Measurements from ENCODE around the gene GFI1.
A peak's percentile ranks its signal among the peaks of the same experiment; 100 is the strongest.

GFI1 gene

DNA sequence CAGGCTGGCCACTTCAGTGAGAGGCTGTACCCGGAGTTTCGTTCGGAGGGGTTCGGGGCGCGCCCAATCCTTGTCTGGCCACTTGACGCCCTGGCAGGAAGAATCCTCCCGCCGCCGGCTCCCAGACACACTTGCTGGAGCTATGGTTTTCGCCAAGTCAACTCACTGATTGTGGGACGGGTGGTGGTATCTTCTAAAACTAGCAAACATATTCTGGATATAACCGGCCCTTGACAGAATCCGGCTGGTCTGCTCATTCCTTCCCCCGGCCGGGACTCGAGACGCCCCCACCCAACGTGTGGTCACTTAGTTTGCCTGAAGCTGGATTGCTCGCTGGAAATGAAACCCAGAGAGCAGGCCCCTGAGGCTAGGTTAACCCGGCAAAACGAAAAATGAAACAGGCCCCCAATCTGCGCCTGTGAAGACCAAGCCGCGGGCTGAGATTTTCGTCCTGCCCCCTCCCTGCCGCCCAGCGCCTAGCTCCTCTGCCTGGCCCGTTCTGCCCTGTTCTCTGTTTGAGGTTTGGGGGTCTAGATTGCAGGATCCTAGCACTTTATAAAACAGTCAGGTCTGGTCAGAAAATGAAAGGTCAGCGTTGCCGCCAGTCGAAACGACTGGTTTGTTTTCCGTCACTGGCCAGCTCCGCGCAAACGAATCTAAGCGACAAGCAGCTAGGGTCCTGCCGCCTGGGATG is 4.6 kb downstream of the GFI1 start:
- no peak for ATAC-seq
- H3K9me3 Mint-ChIP-seq: peaks cover 2% of the 10 kb centered on the region
- peaks cover 49% of the 10 kb centered on the region for H3K4me1 Mint-ChIP-seq
- peaks cover 46% of the 10 kb centered on the region for H3K27me3 Mint-ChIP-seq
- peak overlapping the region; percentile 92 for H3K27ac Mint-ChIP-seq
- peak overlapping the region; percentile 89 for H3K4me3 Mint-ChIP-seq
- H3K36me3 Mint-ChIP-seq: peaks cover 48% of the 10 kb centered on the region

DNA sequence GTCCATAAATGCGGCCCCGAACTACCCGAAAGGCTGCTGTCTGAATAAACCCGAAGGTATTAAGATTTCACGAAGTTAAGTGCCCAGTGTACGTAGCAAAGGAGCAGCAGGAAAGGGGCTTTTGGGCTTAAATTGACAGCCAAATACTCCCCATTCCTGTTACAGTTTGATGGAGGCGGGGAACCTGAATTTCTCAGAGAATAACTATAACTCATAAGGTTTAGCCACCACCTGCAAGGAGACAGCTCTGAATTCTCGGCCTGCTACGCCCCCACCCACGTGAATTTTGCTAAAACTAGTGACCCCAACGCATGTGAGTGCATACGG is 5.2 kb downstream of the GFI1 start:
- H3K27ac Mint-ChIP-seq: no peak overlapping the region
- no peak for ATAC-seq

DNA sequence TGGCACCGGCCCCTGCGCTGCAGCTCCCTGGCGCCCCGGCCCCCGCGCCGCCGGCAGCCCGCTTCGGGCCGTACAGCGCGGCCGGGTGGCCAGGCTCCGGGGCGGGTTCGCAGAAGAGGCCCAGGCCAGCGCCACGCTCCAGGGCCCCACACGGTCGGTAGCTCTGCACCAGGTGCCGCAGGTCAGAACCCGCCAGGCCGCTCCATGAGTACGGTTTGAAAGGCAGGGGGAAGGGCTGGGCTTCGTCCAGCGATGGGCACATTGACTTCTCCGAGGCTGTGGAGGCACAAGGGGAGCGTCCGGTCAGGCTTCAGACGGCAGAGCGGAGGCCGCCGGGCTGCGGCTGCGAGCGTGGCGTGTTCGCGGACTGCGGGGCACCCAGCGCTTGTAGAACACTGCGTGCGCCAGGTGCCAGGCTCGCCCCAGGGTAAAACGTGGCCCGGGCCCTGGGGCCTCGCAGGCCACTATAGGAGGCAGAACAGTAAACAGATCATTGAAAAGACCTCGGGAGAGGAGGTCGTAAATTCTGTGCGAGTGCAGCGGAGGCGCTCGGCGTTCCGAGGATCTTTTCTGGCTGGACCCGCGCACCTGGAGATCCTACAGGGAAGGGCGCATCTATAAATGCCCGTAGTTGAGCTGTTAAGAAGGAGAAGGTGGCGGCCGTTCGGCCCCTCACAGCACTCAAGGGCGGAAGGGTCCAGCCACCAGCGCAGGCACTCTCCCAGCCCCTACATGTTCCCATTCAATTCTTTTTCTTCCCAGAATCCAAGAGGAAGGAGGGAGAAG is 5.7 kb downstream of the GFI1 start:
- Mint-ChIP-seq H3K9me3 (peaks cover 2% of the 10 kb centered on the region), H3K36me3 (peaks cover 57% of the 10 kb centered on the region), H3K27ac (no peak overlapping the region), H3K4me3 (no peak overlapping the region), H3K4me1 (peaks cover 54% of the 10 kb centered on the region), H3K27me3 (peaks cover 42% of the 10 kb centered on the region)
- no peak for ATAC-seq

More for the DNA sequence above, 5.2 kb downstream of the GFI1 start:
- Mint-ChIP-seq H3K27me3 (peaks cover 46% of the 10 kb centered on the region), H3K4me1 (peaks cover 53% of the 10 kb centered on the region), H3K4me3 (no peak overlapping the region), H3K36me3 (peaks cover 52% of the 10 kb centered on the region), H3K9me3 (peaks cover 2% of the 10 kb centered on the region)

DNA sequence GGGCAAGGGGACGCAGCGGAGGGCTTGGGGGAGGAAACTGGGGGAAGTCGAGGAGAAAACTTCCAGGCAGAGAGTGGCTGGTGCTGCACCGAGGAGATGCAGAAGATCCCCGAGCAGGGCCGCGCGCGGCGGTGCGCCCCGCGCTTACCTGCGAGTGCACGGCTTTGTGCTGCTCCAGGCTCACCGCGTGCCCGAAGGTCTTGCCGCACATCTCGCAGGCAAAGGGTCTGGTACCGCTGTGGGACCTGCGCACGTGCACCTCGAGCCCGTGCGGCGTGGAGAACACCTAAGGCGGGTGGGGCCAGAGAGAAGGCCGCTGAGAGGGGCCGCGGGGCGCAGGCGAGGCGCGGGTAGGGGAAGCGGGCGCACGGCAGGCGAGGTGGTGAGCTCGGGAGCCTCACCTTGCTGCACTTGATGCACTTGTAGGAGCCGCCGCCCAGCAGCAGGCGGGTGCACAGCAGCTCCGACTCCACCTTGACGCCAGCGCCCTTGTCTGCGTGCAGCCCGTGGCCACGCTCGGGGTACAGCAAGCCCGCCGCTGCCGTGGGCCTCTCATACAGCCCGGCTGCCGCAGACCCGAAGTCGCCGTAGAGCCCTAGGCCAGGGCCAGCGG is 6.4 kb downstream of the GFI1 start:
- H3K27me3 Mint-ChIP-seq: peaks cover 38% of the 10 kb centered on the region
- no peak overlapping the region for H3K27ac Mint-ChIP-seq
- no peak for ATAC-seq
- peaks cover 2% of the 10 kb centered on the region for H3K9me3 Mint-ChIP-seq
- peaks cover 57% of the 10 kb centered on the region for H3K4me1 Mint-ChIP-seq
- H3K4me3 Mint-ChIP-seq: no peak overlapping the region
- peaks cover 62% of the 10 kb centered on the region for H3K36me3 Mint-ChIP-seq

DNA sequence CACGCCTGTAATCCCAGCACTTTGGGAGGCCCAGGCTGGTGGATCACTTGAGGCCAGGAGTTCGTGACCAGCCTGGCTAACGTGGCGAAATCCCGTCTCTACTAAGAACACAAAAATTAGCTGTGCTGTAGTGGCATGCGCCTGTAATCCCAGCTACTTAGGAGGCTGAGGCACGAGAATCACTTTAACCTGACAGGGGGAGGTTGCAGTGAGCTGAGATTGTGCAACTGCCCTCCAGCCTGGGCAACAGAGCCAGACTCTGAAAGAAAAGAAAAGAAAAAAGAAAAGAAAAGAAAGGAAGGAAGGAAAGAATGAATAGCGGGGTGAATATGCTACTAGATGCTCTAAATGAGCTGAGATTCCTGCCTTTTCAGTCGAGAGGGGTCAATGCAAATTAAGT is 7.1 kb downstream of the GFI1 start:
- no peak for ATAC-seq
- Mint-ChIP-seq H3K36me3 (peaks cover 64% of the 10 kb centered on the region), H3K27me3 (peaks cover 36% of the 10 kb centered on the region), H3K4me3 (peak overlapping the region; percentile 34), H3K4me1 (peaks cover 58% of the 10 kb centered on the region), H3K27ac (no peak overlapping the region), H3K9me3 (peaks cover 2% of the 10 kb centered on the region)

DNA sequence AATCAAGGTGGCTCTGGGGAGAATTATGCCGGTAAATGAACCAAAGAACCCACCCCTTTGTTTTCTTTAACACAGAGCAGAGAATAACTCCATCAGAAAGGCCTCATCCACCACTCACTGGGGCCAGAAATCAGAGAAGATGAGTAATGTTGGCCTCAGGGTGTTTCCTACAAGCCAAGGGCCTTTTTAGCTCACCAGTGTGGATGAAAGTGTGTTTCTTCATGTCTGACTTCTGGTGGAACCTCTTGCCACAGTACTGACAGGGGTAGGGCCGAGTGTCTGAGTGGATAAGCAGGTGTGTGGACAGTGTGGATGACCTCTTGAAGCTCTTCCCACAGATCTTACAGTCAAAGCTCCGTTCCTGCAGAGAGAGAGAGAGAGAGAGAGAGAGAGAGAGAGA is 8.3 kb downstream of the GFI1 start:
- no peak for ATAC-seq
- no peak overlapping the region for H3K4me3 Mint-ChIP-seq
- peaks cover 56% of the 10 kb centered on the region for H3K36me3 Mint-ChIP-seq
- peaks cover 56% of the 10 kb centered on the region for H3K4me1 Mint-ChIP-seq
- peaks cover 2% of the 10 kb centered on the region for H3K9me3 Mint-ChIP-seq
- peaks cover 24% of the 10 kb centered on the region for H3K27me3 Mint-ChIP-seq
- H3K27ac Mint-ChIP-seq: no peak overlapping the region

DNA sequence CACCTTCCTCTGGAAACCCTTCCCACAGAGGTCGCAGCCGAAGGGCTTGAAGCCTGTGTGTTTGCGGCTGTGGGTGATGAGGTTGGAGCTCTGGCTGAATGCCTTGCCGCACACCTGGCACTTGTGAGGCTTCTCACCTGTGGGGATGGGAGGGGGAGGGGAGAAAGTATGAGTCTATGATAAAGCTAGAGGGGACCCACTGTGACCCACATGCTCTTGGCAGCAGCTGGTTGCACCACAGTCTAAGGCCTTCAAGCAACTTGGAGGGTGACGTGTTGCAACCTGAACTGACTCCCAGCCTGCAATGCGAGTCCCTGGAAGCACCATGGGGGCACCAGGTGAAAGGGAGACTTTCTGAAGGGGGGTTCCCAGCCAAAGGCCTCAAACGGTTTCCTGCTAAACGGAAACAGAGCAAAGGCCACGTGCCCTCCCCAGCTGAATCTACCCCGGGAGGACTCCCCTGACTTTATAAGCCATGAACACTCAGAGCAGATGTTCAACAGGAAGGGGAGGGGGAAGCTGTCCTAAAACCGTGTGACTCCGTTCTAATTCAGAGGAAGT is 10.6 kb downstream of the GFI1 start:
- no peak overlapping the region for H3K4me3 Mint-ChIP-seq
- H3K27me3 Mint-ChIP-seq: peaks cover 12% of the 10 kb centered on the region

DNA sequence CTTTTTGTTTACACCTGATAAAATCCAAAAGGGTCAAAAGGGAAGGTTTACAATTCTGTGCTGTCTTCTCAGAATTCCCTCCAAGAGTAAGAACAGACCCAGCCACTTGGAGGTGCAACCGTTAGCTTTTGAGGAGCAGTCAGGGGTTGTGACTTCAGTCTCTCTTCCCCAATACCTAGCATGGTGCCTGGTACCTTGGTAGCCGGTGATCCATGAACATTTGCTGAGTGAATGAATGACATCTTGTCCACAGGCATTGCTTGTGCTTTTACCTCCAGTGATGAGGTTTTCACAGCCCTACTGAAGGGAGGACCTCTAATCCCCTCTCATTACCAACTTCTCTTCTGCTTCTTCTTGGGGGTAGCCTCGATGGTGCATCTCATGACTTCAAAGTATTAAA is 11.7 kb downstream of the GFI1 start:
- no peak overlapping the region for H3K4me3 Mint-ChIP-seq
- peaks cover 2% of the 10 kb centered on the region for H3K9me3 Mint-ChIP-seq
- H3K27ac Mint-ChIP-seq: peak overlapping the region; percentile 77
- peaks cover 11% of the 10 kb centered on the region for H3K27me3 Mint-ChIP-seq
- no peak for ATAC-seq
- H3K4me1 Mint-ChIP-seq: peaks cover 42% of the 10 kb centered on the region
- peaks cover 34% of the 10 kb centered on the region for H3K36me3 Mint-ChIP-seq

More for the DNA sequence above, 10.6 kb downstream of the GFI1 start:
- Mint-ChIP-seq H3K36me3 (peaks cover 41% of the 10 kb centered on the region), H3K9me3 (peaks cover 2% of the 10 kb centered on the region), H3K27ac (peak overlapping the region; percentile 53), H3K4me1 (peaks cover 42% of the 10 kb centered on the region)
- ATAC-seq: peak; percentile 61

DNA sequence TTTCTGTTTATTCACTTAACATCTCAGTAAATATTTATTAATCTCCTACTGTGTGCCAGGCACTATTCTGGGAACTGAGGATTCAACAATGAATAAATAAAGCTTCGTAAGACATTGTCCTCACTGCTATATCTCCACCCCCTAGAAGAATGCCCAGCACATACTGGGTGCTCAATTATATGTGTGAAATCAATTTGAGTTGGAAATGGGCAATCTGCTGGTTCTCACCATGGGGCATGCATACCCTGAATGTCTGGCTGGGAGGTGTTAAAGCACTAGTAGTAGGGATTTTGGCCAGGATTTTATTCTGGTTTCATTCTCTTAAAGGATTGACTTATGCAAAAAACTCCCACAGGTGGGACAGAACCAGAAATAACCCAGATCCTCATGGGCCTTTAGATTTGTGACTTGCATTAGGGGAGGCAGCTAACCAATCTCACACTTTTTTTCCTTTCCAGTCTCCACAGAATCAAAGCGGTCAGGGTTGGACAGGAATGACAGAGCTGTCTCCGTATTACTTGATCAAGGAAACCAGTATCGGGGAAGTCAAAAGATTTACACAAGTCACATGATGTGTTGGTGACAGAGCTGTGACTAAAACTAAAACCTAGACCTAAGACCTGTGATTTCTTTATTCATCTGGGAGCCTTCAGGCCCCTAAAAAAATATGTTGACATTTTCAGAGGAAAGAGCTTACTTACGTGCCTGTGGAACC is 12.8 kb downstream of the GFI1 start:
- Mint-ChIP-seq H3K9me3 (no peaks in the 10 kb centered on the region), H3K27ac (peak overlapping the region; percentile 77), H3K4me3 (peak overlapping the region; percentile 8), H3K36me3 (peaks cover 23% of the 10 kb centered on the region), H3K27me3 (peaks cover under 1% of the 10 kb centered on the region), H3K4me1 (peaks cover 33% of the 10 kb centered on the region)
- ATAC-seq: peak; percentile 76

DNA sequence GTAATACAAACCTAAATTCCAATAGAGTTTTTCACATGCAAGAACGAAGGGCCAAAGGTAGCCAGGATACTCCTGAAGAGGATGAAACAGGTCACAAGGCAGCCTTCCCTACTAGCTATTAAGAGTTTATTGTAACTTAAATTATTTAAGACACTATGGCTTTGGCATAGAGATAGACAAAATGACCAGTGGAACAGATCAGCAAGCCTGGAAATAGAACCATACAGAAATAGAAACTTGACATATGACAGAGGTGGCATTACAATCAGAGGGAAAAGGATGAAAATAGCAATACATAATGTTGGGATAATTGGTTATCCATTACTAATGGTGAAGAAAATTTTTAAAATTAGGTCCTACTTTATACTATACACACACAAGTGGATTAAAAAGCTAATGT is 16.5 kb downstream of the GFI1 start:
- no peak for ATAC-seq
- Mint-ChIP-seq H3K9me3 (no peaks in the 10 kb centered on the region), H3K4me1 (peaks cover 16% of the 10 kb centered on the region), H3K27ac (no peak overlapping the region), H3K4me3 (no peak overlapping the region), H3K36me3 (peaks cover 1% of the 10 kb centered on the region), H3K27me3 (no peaks in the 10 kb centered on the region)

DNA sequence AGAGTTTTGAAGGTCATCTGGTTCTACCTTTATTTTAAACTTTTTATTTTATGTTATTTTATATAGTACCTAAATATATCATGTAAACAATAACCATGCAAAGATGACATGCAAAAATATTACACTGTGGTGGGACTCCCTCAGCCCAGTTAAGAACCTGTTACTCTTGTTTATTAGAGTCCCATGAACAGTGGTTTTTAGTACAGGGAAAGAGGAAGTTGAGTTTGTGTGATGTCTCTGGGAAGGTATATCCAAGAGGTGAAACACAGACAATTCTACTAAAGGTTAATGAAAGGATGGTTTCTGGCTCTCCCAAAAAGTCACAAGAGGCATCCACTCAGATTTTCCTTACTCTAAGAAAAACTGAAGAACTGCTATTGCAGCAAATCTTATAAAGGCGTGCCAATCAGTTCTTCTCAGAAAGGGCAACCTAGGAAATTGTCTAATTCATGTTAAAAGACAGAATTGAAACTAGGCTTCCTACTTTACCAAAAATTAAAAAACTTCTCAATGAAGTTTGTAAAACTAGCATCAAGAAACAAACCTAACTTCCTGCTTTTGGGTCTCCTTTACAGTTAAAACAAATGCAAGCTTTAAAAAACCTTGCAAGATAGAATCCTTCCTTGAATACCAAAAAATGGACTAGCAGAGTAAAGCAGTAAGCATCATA is 19.9 kb downstream of the GFI1 start:
- no peaks in the 10 kb centered on the region for H3K36me3 Mint-ChIP-seq
- H3K9me3 Mint-ChIP-seq: no peaks in the 10 kb centered on the region
- no peak for ATAC-seq
- no peaks in the 10 kb centered on the region for H3K27me3 Mint-ChIP-seq
- H3K4me3 Mint-ChIP-seq: no peak overlapping the region
- H3K4me1 Mint-ChIP-seq: peaks cover 4% of the 10 kb centered on the region
- H3K27ac Mint-ChIP-seq: no peak overlapping the region

DNA sequence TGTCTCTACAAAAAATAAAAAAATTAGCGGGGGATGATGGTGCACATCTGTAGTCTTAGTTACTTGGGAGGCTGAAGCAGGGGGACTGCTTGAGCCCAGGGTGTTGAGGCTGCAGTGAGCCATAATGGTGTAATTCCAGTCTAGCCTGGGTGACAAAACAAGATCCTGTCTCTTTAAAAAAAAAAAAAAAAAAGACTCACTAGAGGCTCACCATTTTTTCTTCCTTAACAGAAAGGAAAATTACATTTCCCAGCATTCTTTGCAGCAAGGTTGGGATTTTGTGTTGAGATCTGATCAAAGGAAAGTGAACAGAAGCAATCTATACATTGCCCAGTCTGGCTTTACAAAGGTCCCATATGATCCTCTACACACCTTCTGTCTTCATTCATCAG is 21.5 kb downstream of the GFI1 start:
- no peaks in the 10 kb centered on the region for H3K27me3 Mint-ChIP-seq
- ATAC-seq: no peak
- H3K27ac Mint-ChIP-seq: no peak overlapping the region
- no peaks in the 10 kb centered on the region for H3K9me3 Mint-ChIP-seq
- peaks cover 10% of the 10 kb centered on the region for H3K4me1 Mint-ChIP-seq
- H3K4me3 Mint-ChIP-seq: no peak overlapping the region
- no peaks in the 10 kb centered on the region for H3K36me3 Mint-ChIP-seq

DNA sequence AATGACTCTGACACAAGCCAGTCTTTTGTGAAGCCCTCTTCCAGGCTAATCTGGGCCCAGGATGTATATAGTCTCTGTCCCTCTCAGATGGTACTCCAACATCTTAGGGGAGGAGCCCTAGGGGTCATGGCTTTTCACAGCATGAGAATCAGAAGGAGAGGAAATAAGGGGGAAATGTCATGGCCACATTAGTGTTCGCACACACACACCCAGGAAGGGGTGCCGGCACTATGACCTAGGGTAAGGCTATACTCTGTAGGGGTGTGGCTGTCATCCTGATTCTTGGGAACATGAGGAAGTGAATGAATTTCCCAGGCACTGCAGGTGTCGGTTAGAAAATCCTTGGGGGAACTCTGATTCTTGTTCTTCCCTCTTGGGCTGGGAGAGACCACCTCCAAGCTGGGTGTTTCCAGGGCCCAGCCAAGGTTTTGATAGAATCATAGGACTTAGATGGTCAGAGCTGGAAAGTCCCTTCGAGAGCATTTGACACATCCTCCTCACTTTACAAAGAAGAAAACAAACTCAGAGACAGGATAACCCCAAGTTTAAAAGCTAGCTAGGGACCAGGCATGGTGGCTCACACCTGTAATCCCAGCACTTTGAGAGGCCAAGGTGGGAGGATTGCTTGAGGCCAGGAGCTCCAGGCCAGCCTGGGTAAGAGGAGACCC is 22.0 kb downstream of the GFI1 start:
- Mint-ChIP-seq H3K4me3 (no peak overlapping the region), H3K27ac (no peak overlapping the region), H3K27me3 (no peaks in the 10 kb centered on the region), H3K36me3 (no peaks in the 10 kb centered on the region), H3K9me3 (no peaks in the 10 kb centered on the region), H3K4me1 (peaks cover 14% of the 10 kb centered on the region)
- ATAC-seq: no peak

DNA sequence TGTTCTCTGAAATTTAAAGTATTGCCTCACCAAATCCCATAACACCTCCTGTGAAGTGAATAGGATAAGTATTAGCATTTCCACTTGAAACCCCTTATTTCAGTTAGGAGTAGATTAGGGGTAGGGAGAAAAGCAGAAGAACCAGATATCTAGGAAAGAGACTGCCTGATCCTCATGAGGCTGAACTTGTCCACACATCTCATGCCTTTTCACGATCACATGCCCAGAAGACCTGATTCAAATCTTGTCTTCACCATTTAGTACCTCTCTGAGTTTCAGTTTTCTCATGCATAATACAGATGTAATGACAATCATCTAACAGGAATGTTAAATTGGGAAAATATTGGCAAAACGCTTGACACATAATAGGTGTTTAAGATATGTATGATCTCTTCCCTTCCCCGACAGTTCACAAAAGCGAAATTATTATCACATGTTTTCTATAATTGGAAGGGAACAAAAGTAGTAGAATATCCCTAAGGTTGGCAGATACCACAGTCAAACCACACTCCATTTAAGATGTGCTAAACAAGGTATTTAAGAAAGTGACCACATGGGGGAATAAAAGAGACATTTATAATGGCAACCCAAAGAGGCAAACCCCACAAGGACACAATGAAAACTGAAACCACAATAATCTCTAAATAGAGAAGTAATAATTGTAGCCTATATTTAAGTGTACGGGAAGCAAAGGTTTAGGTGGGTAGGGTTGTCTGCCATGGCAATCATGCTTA is 25.2 kb downstream of the GFI1 start:
- peak overlapping the region; percentile 9 for H3K4me3 Mint-ChIP-seq
- H3K27me3 Mint-ChIP-seq: peaks cover 18% of the 10 kb centered on the region
- no peak overlapping the region for H3K27ac Mint-ChIP-seq
- H3K36me3 Mint-ChIP-seq: no peaks in the 10 kb centered on the region
- H3K4me1 Mint-ChIP-seq: peaks cover 16% of the 10 kb centered on the region
- ATAC-seq: peak; percentile 77
- H3K9me3 Mint-ChIP-seq: no peaks in the 10 kb centered on the region

Data from stimulated activated memory B cell treated with anti-CD40 and anti-IgM and Interleukin-4, amounts not matched to agents 10 μg/mL and 1 μg/mL and 100 μg/mL, for 72 hours (primary cell).